HG03025 (cell line): ENCODE measurements around the gene CAMTA1.
"Not testable (repeated sequence)": the region's sequence is repeated elsewhere in the genome, so short reads cannot be mapped to it uniquely, and the experiment has no call there.

Experiments
- ATAC-seq: cut with Tn5 transposase; IDR thresholded peaks from one replicate; pipeline ENCODE4 v1.9.1; 2021; ENCODE audit warnings: mild to moderate bottlenecking, moderate library complexity; ENCODE audit not compliant: unreplicated experiment, low FRiP score

CAMTA1 gene

GRCh38 chr1:6785318-6785727 lies at the start of gene CAMTA1:
TSS of gene CAMTA1 (plus strand) at chr1:6785454. CDS start at chr1:6785531, 77 bp downstream.
- ATAC-seq, result peak; percentile 69

- ATAC-seq, result no peak
Observed at GRCh38 chr1:6738987-6739676, 46.1 kb upstream of the CAMTA1 start.

GRCh38 chr1:6742676-6743188 lies 42.5 kb upstream of the CAMTA1 start:
- not testable (repeated sequence) for ATAC-seq

GRCh38 chr1:6743189-6744101 lies 41.8 kb upstream of the CAMTA1 start:
- no peak for ATAC-seq

- ATAC-seq, result no peak
Observed at GRCh38 chr1:6745073-6745472, 40.2 kb upstream of the CAMTA1 start.

GRCh38 chr1:6747674-6748073 lies 37.6 kb upstream of the CAMTA1 start:
- no peak for ATAC-seq

- ATAC-seq, result no peak
Observed at GRCh38 chr1:6750490-6750889, 34.8 kb upstream of the CAMTA1 start.

GRCh38 chr1:6753320-6754140 lies 31.7 kb upstream of the CAMTA1 start:
- no peak for ATAC-seq

- ATAC-seq, result no peak
Observed at GRCh38 chr1:6756457-6756856, 28.8 kb upstream of the CAMTA1 start.

- no peak for ATAC-seq
Observed at GRCh38 chr1:6757719-6758435, 27.4 kb upstream of the CAMTA1 start.

GRCh38 chr1:6761196-6761737 lies 24.0 kb upstream of the CAMTA1 start:
- no peak for ATAC-seq

GRCh38 chr1:6762060-6762459 lies 23.2 kb upstream of the CAMTA1 start:
- no peak for ATAC-seq

GRCh38 chr1:6770751-6771440 lies 14.4 kb upstream of the CAMTA1 start:
- ATAC-seq, result no peak

- no peak for ATAC-seq
Observed at GRCh38 chr1:6771441-6771769, 13.8 kb upstream of the CAMTA1 start.

- ATAC-seq, result no peak
Observed at GRCh38 chr1:6774381-6774780, 10.9 kb upstream of the CAMTA1 start.

- ATAC-seq, result no peak
Observed at GRCh38 chr1:6775261-6776043, 9.8 kb upstream of the CAMTA1 start.

GRCh38 chr1:6776389-6776788 lies 8.9 kb upstream of the CAMTA1 start:
- no peak for ATAC-seq

GRCh38 chr1:6776895-6777294 lies 8.4 kb upstream of the CAMTA1 start:
- no peak for ATAC-seq
